ENCODE measurements around the gene TEX44. TPM values are rescaled to one million over a fixed set of nuclear protein-coding genes. Genes with fewer than 3 reads are reported as not detected.

TEX44 gene
- total RNA-seq, 1 experiment from 2014 or later = not detected

GRCh38 chr2:231597627-231598026 lies 5.0 kb downstream of the TEX44 start:
- ATAC-seq (no peak), DNase-seq (ENCODE audit: low read depth, low spot score) (no peak)
- Histone ChIP-seq H3K36me3 (ENCODE audit: control insufficient read depth in 1 of 2, insufficient read depth in 2 of 2, low read length in 2 of 2) (no peaks in the 10 kb centered on the region), H3K27ac (ENCODE audit: low read depth, low read length) (no peak overlapping the region), H3K79me2 (ENCODE audit: insufficient read depth, low read length) (no peaks in the 10 kb centered on the region), H3K4me3 (replicated peaks in 1 of 2; ENCODE audit: low read depth in 1 of 2, low read length in 2 of 2) (no peak overlapping the region), H3K4me1 (ENCODE audit: control insufficient read depth in 1 of 2, insufficient read depth in 2 of 2, low read length in 2 of 2) (peaks cover 6 to 13% of the 10 kb centered on the region in 2 experiments; a peak in 3 of 4 replicates), H3K9me2 (ENCODE audit: insufficient read depth) (no peaks in the 10 kb centered on the region), H3K4me2 (ENCODE audit: low read length) (no peak overlapping the region), H2AFZ (ENCODE audit: low read depth, low read length, poor library complexity, severe bottlenecking) (no peak overlapping the region), H4K20me1 (ENCODE audit: insufficient read depth) (no peaks in the 10 kb centered on the region), H3K9ac (ENCODE audit: low read length) (no peak overlapping the region), H3K9me3 (ENCODE audit: control insufficient read depth in 1 of 2, insufficient read depth in 1 of 2, low read depth in 1 of 2, low read length in 2 of 2) (no peaks in the 10 kb centered on the region), H3K27me3 (ENCODE audit: insufficient read depth, low read length) (no peaks in the 10 kb centered on the region)
- BruUV-seq (replicated peaks) = no TSS peak
- TF ChIP-seq TCF7L2 (IDR thresholded peaks at IDR 0.05; ENCODE audit: borderline replicate concordance, extremely low read depth, insufficient read depth, insufficient read length) = no peak
- no peak for TF ChIP-seq YY1 (IDR thresholded peaks at IDR 0.05; ENCODE audit: extremely low read depth, insufficient replicate concordance, low read depth, low read length)
- no peak for TF ChIP-seq REST (IDR thresholded peaks at IDR 0.05; ENCODE audit: low read depth)
- no peak for TF ChIP-seq POLR2AphosphoS5 (IDR thresholded peaks at IDR 0.05; ENCODE audit: low read depth, low read length)
- no peak for TF ChIP-seq POLR2A (IDR thresholded peaks at IDR 0.05; ENCODE audit: borderline replicate concordance, extremely low read depth, insufficient read depth, insufficient read length)
- TF ChIP-seq JUND (IDR thresholded peaks at IDR 0.05) = no peak
- no peak for TF ChIP-seq ATF3 (IDR thresholded peaks at IDR 0.05)
- no peak for TF ChIP-seq EZH2 (IDR thresholded peaks at IDR 0.05)
- TF ChIP-seq CTCF (IDR thresholded peaks at IDR 0.05 in 2 of 3, conservative IDR thresholded peaks at IDR 0.05 in 1 of 3; ENCODE audit: borderline replicate concordance in 1 of 3, insufficient read depth in 1 of 3, low read depth in 2 of 3, low read length in 2 of 3) = no peak
- TF ChIP-seq ZNF274 (IDR thresholded peaks at IDR 0.05; ENCODE audit: low read depth, low read length) = no peak
- no peak for TF ChIP-seq SP1 (IDR thresholded peaks at IDR 0.05; ENCODE audit: low read depth)
- no peak for TF ChIP-seq CEBPB (IDR thresholded peaks at IDR 0.05; ENCODE audit: low read depth)
- no peak for TF ChIP-seq SIN3A (IDR thresholded peaks at IDR 0.05; ENCODE audit: low read depth)
- TF ChIP-seq EGR1 (IDR thresholded peaks at IDR 0.05; ENCODE audit: low read depth) = no peak
- TF ChIP-seq ZBTB33 (IDR thresholded peaks at IDR 0.05; ENCODE audit: extremely low read depth, insufficient replicate concordance, low read length) = no peak
- no peak for TF ChIP-seq SRF (IDR thresholded peaks at IDR 0.05; ENCODE audit: low read depth)
- TF ChIP-seq MAX (IDR thresholded peaks at IDR 0.05) = no peak
- TF ChIP-seq ELF1 (IDR thresholded peaks at IDR 0.05; ENCODE audit: borderline replicate concordance, low read depth) = no peak
- TF ChIP-seq CBX3 (IDR thresholded peaks at IDR 0.05; ENCODE audit: low read depth) = no peak
- TF ChIP-seq EZH2phosphoT487 (IDR thresholded peaks at IDR 0.05; ENCODE audit: borderline replicate concordance) = no peak
- ChIA-PET RAD21 (ENCODE audit: low non-redundant PET in 1 of 2, low total read pairs in 2 of 2, uncharacterized antibody in 2 of 2, unreplicated experiment in 2 of 2) (no interaction called here), POLR2A (interaction anchor here (0.6 kb wide), 1 partner anchor 1377 kb away, joined by 3 read pairs; no protein-coding TSS in a partner anchor), CTCF (no interaction called here)
- intact Hi-C loops (cut with micrococcal nuclease) = no loop called here
